SK-N-SH (cell line): ENCODE results near the gene B2M. TPM values are rescaled to one million over a fixed set of nuclear protein-coding genes. Genes with fewer than 3 reads are reported as not detected.

Experiments
- CTCF ChIA-PET: fragments of 300-600, 350-600 bp; formaldehyde crosslinking; extraction: SDS; loops from one replicate; lab custom pipeline; 2021; lab: Yijun Ruan, JAX
- POLR2A ChIA-PET: fragments of 350-600 bp; sonication (Branson Sonifier 250); formaldehyde crosslinking; extraction: SDS; loops from one replicate; lab custom pipeline; 2020; ENCODE audit warnings: antibody characterized with exemption, inconsistent platforms; lab: Yijun Ruan, JAX
- DNase-seq: peaks from one replicate; pipeline ENCODE4 v3.0.0; 2012
- H2AFZ ChIP-seq: fragments of 200-600 bp; sonication (generic); 2 replicates; pipeline ENCODE4 v1.8.1; 2016; ENCODE audit warnings: antibody characterized with exemption, mild to moderate bottlenecking, low read depth
- H3F3A ChIP-seq: fragments of 200-600 bp; sonication (generic); replicated peaks from 2 replicates; pipeline ENCODE3; 2016; ENCODE audit warnings: antibody characterized with exemption, mild to moderate bottlenecking; ENCODE audit not compliant: insufficient read depth
- H3K27ac ChIP-seq, 2 experiments: fragments of 200-500 bp in 1 of 2; fragments of 200-600 bp in 1 of 2; sonication (Bioruptor generic) in 1 of 2; sonication (generic), shearing (Covaris generic) in 1 of 2; 2 replicates each; pipeline versions ENCODE4 v1.5.1 to v1.6.1; 2014 to 2016; ENCODE audit warnings: low read depth in 2 of 2, inconsistent platforms in 1 of 2, low read length in 1 of 2, mild to moderate bottlenecking in 1 of 2, mixed read lengths in 1 of 2
- H3K27me3 ChIP-seq: fragments of 200-600 bp; sonication (generic), shearing (Covaris generic); 2 replicates; pipeline ENCODE4 v1.6.1; 2016; ENCODE audit warnings: mixed run types; ENCODE audit not compliant: insufficient read depth
- H3K36me3 ChIP-seq, 2 experiments: fragments of 200-500 bp in 1 of 2; fragments of 200-600 bp in 1 of 2; sonication (Bioruptor generic) in 1 of 2; sonication (generic) in 1 of 2; replicated peaks in 1 of 2; 2 replicates each; pipeline versions ENCODE3 to v1.5.1; 2014 to 2016; ENCODE audit warnings: low read length in 1 of 2, mild to moderate bottlenecking in 1 of 2; ENCODE audit not compliant: insufficient read depth in 2 of 2, control insufficient read depth in 1 of 2
- H3K4me1 ChIP-seq, 2 experiments: fragments of 200-500 bp in 1 of 2; fragments of 200-600 bp in 1 of 2; sonication (Bioruptor generic) in 1 of 2; sonication (generic), shearing (Covaris generic) in 1 of 2; 2 replicates each; pipeline versions ENCODE4 v1.5.1 to v1.6.1; 2014 to 2016; ENCODE audit warnings: low read depth in 1 of 2, low read length in 1 of 2, mixed run types in 1 of 2; ENCODE audit not compliant: insufficient read depth in 2 of 2, control insufficient read depth in 1 of 2
- H3K4me2 ChIP-seq: fragments of 200-600 bp; sonication (generic), shearing (Covaris generic); 2 replicates; pipeline ENCODE4 v1.6.1; 2017; ENCODE audit warnings: mixed run types
- H3K4me3 ChIP-seq, 2 experiments: fragments of 200-500 bp in 1 of 2; fragments of 200-600 bp in 1 of 2; sonication (Bioruptor generic) in 1 of 2; sonication (generic), shearing (Covaris generic) in 1 of 2; 2 replicates each; pipeline versions ENCODE4 v1.5.1 to v1.8.1; 2014 to 2016; ENCODE audit warnings: low read depth in 2 of 2, inconsistent platforms in 1 of 2, low read length in 1 of 2, mild to moderate bottlenecking in 1 of 2, mixed read lengths in 1 of 2, moderate library complexity in 1 of 2
- H3K79me2 ChIP-seq: fragments of 200-600 bp; sonication (generic); 2 replicates; pipeline ENCODE4 v1.8.1; 2017; ENCODE audit warnings: mild to moderate bottlenecking; ENCODE audit not compliant: insufficient read depth
- H3K9ac ChIP-seq: fragments of 200-600 bp; sonication (generic); 2 replicates; pipeline ENCODE4 v1.6.1; 2017; ENCODE audit warnings: mixed run types
- H3K9me2 ChIP-seq: fragments of 200-600 bp; sonication (generic); 2 replicates; pipeline ENCODE4 v1.6.1; 2017; ENCODE audit warnings: mixed run types
- H3K9me3 ChIP-seq: fragments of 200-600 bp; sonication (generic); 2 replicates; pipeline ENCODE4 v1.6.1; 2017; ENCODE audit warnings: mixed run types, mild to moderate bottlenecking, moderate library complexity
- H4K20me1 ChIP-seq: fragments of 200-600 bp; sonication (generic); 2 replicates; pipeline ENCODE4 v1.6.1; 2017; ENCODE audit warnings: mild to moderate bottlenecking, mixed run types; ENCODE audit not compliant: insufficient read depth
- CHD2 ChIP-seq: fragments of 150-350 bp; IDR thresholded peaks from 2 replicates; pipeline ENCODE4 v1.6.1; 2018; ENCODE audit warnings: low read length; ENCODE audit not compliant: partially characterized antibody
- ELF1 ChIP-seq: IDR thresholded peaks from 2 replicates; pipeline ENCODE4 v1.4.0; 2012
- GABPA ChIP-seq: IDR thresholded peaks from 2 replicates; pipeline ENCODE4 v1.4.0; 2012; ENCODE audit warnings: low read depth, mild to moderate bottlenecking
- MEF2A ChIP-seq: IDR thresholded peaks from 2 replicates; pipeline ENCODE4 v1.4.0; 2012; ENCODE audit warnings: low read depth, borderline replicate concordance
- MXI1 ChIP-seq: IDR thresholded peaks from 2 replicates; pipeline ENCODE4 v1.6.1; 2012; ENCODE audit warnings: mild to moderate bottlenecking, low read depth, low read length, improper control_type of control experiment
- RAD21 ChIP-seq: IDR thresholded peaks from 2 replicates; pipeline ENCODE4 v1.6.1; 2012; ENCODE audit warnings: mild to moderate bottlenecking, low read length
- RCOR1 ChIP-seq: fragments of 150-350 bp; IDR thresholded peaks from 2 replicates; pipeline ENCODE4 v1.6.1; 2017; ENCODE audit warnings: antibody characterized with exemption, low read length
- RFX5 ChIP-seq: IDR thresholded peaks from 2 replicates; pipeline ENCODE4 v1.6.1; 2012; ENCODE audit warnings: mild to moderate bottlenecking, improper control_type of control experiment, low read length
- RXRA ChIP-seq: IDR thresholded peaks from 2 replicates; pipeline ENCODE4 v1.4.0; 2012; ENCODE audit warnings: low read depth, mild to moderate bottlenecking, borderline replicate concordance
- SIN3A ChIP-seq: IDR thresholded peaks from 2 replicates; pipeline ENCODE4 v1.6.1; 2012; ENCODE audit warnings: low read depth, mild to moderate bottlenecking, low read length, moderate library complexity, borderline replicate concordance
- TCF12 ChIP-seq: IDR thresholded peaks from 2 replicates; pipeline ENCODE4 v1.4.0; 2012
- TEAD4 ChIP-seq: IDR thresholded peaks from 2 replicates; pipeline ENCODE4 v1.4.0; 2012; ENCODE audit warnings: mild to moderate bottlenecking, borderline replicate concordance; ENCODE audit not compliant: insufficient read depth
- polyA plus RNA-seq, 3 experiments: library from polyadenylated mRNA; depleted of rRNA; stranded (reverse); fragments of >200 nt; gene quantifications; 2 replicates each; pipeline ENCODE4 v1.2.3, GENCODE V29; 2012
- TF ChIP-seq, protein P1 (sequence below): IDR thresholded peaks from 2 replicates; pipeline ENCODE4 v1.4.0; 2012; ENCODE audit warnings: low read depth, borderline replicate concordance
- TF ChIP-seq, protein P2 (sequence below): IDR thresholded peaks from 2 replicates; pipeline ENCODE4; 2012
- TF ChIP-seq, protein P3 (sequence below): IDR thresholded peaks from 2 replicates; pipeline ENCODE4 v1.4.0; 2012; ENCODE audit warnings: low read depth, borderline replicate concordance
- TF ChIP-seq, protein P4 (sequence below): IDR thresholded peaks from 2 replicates; pipeline ENCODE4 v1.4.0; 2012; ENCODE audit warnings: low read depth

Gene B2M
- polyA plus RNA-seq, 1 of the 3 experiments (the other 2 are of a cell fraction), result 1,193 TPM

DNA sequence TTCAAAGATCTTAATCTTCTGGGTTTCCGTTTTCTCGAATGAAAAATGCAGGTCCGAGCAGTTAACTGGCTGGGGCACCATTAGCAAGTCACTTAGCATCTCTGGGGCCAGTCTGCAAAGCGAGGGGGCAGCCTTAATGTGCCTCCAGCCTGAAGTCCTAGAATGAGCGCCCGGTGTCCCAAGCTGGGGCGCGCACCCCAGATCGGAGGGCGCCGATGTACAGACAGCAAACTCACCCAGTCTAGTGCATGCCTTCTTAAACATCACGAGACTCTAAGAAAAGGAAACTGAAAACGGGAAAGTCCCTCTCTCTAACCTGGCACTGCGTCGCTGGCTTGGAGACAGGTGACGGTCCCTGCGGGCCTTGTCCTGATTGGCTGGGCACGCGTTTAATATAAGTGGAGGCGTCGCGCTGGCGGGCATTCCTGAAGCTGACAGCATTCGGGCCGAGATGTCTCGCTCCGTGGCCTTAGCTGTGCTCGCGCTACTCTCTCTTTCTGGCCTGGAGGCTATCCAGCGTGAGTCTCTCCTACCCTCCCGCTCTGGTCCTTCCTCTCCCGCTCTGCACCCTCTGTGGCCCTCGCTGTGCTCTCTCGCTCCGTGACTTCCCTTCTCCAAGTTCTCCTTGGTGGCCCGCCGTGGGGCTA is at the start of gene B2M, which contains the start of gene PATL2 (continued):
- TF ChIP-seq, protein P1, sequence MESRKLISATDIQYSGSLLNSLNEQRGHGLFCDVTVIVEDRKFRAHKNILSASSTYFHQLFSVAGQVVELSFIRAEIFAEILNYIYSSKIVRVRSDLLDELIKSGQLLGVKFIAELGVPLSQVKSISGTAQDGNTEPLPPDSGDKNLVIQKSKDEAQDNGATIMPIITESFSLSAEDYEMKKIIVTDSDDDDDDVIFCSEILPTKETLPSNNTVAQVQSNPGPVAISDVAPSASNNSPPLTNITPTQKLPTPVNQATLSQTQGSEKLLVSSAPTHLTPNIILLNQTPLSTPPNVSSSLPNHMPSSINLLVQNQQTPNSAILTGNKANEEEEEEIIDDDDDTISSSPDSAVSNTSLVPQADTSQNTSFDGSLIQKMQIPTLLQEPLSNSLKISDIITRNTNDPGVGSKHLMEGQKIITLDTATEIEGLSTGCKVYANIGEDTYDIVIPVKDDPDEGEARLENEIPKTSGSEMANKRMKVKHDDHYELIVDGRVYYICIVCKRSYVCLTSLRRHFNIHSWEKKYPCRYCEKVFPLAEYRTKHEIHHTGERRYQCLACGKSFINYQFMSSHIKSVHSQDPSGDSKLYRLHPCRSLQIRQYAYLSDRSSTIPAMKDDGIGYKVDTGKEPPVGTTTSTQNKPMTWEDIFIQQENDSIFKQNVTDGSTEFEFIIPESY, result peak; percentile 86
- TF ChIP-seq, protein P2, sequence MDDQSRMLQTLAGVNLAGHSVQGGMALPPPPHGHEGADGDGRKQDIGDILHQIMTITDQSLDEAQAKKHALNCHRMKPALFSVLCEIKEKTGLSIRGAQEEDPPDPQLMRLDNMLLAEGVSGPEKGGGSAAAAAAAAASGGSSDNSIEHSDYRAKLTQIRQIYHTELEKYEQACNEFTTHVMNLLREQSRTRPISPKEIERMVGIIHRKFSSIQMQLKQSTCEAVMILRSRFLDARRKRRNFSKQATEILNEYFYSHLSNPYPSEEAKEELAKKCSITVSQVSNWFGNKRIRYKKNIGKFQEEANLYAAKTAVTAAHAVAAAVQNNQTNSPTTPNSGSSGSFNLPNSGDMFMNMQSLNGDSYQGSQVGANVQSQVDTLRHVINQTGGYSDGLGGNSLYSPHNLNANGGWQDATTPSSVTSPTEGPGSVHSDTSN, result 0 out of 2 replicates have a peak, but pooled peaks have one; percentile 13
- TF ChIP-seq SIN3A (peak; percentile 93; the same call in 1 of the 2 replicates), RAD21 (peak; percentile 8; the same call in 1 of the 2 replicates), MEF2A (no peak), TEAD4 (no peak), RCOR1 (no peak), CHD2 (peak; percentile 95)

DNA sequence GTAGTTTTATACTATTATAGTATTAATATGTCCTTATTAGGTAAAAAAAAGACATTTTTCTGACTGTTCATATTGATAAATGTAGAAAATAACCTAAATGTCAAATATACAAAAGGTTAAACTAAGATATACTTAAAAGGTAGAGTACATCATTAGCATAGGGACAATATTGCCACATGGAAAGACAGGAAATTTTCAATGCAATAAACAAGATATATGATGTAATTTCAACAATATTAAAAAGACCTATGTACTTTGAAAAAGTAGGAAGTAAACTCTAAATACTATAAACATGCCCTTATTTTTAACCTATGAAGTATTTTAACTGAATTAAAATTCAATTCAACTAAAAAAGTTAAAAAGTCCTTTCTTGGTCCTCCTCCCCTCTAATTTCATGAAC is 49.7 kb upstream of the B2M start:
- Histone ChIP-seq H3K4me1 (peaks cover 7% of the 10 kb centered on the region in 2 experiments; a peak in 3 of 4 replicates), H3K9ac (peak overlapping the region; percentile 92; the same call in 1 of the 2 replicates), H2AFZ (no peak overlapping the region), H3K27me3 (no peaks in the 10 kb centered on the region), H4K20me1 (no peaks in the 10 kb centered on the region), H3K27ac (no peak overlapping the region), H3K9me2 (no peaks in the 10 kb centered on the region), H3K9me3 (no peaks in the 10 kb centered on the region), H3K36me3 (peaks cover 29 to 34% of the 10 kb centered on the region in 2 experiments), H3K4me2 (peak overlapping the region; percentile 85; the same call in 1 of the 2 replicates), H3K79me2 (peaks cover 32% of the 10 kb centered on the region), H3K4me3 (peak overlapping the region; percentile 90 to 95; a peak in 2 of 4 replicates), H3F3A (peaks cover 3% of the 10 kb centered on the region)
- no peak for DNase-seq
- CTCF ChIA-PET, result interaction anchor here (1.3 to 3.3 kb wide), 2 partner anchors 75 to 83 kb away, joined by 6 to 66 read pairs; partner anchors contain the start of gene TRIM69
- TF ChIP-seq RXRA (no peak), ELF1 (no peak), TCF12 (no peak), MXI1 (no peak), GABPA (no peak), RFX5 (no peak)
- TF ChIP-seq, protein P3, sequence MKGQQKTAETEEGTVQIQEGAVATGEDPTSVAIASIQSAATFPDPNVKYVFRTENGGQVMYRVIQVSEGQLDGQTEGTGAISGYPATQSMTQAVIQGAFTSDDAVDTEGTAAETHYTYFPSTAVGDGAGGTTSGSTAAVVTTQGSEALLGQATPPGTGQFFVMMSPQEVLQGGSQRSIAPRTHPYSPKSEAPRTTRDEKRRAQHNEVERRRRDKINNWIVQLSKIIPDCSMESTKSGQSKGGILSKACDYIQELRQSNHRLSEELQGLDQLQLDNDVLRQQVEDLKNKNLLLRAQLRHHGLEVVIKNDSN, result no peak
- TF ChIP-seq, protein P4, sequence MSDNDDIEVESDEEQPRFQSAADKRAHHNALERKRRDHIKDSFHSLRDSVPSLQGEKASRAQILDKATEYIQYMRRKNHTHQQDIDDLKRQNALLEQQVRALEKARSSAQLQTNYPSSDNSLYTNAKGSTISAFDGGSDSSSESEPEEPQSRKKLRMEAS, result no peak
- POLR2A ChIA-PET, result interaction anchor here (1.1 to 3.0 kb wide), 2 partner anchors 11 to 68 kb away, joined by 3 to 22 read pairs; no protein-coding TSS in a partner anchor
